KOPT-K1 (cell line): ENCODE results near the gene SDCBP2.

Experiments
- H3K27ac ChIP-seq: fragments of 200-600 bp; sonication (generic); 2 replicates; pipeline ENCODE4 v1.5.1; 2016; ENCODE audit warnings: antibody characterized with exemption, mild to moderate bottlenecking, low read depth, low read length; ENCODE audit not compliant: poor library complexity, severe bottlenecking
- H3K36me3 ChIP-seq: fragments of 200-600 bp; sonication (generic); 2 replicates; pipeline ENCODE4 v1.5.1; 2017; ENCODE audit warnings: antibody characterized with exemption, mild to moderate bottlenecking, low read length, moderate library complexity; ENCODE audit not compliant: insufficient read depth
- H3K9me3 ChIP-seq: fragments of 200-600 bp; sonication (generic); 2 replicates; pipeline ENCODE4 v1.5.1; 2017; ENCODE audit warnings: antibody characterized with exemption, low read length, mild to moderate bottlenecking; ENCODE audit not compliant: insufficient read depth, poor library complexity, severe bottlenecking

The SDCBP2 gene

DNA sequence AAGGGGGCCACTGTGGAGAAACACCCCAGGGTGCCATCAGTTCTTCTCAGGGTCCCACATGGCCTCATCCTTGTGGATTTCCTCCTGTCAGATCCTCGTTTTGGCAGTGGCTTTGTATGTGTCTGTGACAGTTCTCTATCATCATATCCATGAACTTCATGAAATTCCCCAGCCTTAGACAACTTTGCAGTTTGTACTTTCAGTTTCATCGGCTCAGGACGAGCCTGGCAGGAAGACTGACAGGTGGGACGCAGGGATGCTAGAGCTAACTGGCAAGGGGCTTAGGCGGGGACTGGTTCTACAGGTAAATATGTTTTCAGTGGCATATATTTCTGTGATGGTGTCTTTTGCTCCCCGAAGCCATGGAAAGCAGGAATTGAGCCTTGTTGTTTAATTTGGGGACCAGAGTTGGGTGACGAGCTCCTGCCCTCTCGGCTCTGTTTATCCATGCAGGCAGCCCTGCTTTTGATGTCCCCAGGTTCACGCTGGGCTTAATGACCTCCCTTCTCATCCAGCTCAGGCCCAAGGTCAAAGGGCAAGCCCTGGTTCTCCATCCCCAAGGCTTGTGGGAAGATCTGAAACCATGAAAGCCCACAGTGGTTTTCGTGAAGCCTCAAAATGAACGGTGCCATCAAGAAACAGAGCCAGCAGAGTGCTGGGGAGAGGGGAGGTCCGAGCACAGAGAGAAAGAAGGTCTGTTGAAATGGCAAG lies 11.2 kb downstream of the SDCBP2 start:
- no peak overlapping the region for H3K27ac ChIP-seq
- H3K36me3 ChIP-seq: no peaks in the 10 kb centered on the region

DNA sequence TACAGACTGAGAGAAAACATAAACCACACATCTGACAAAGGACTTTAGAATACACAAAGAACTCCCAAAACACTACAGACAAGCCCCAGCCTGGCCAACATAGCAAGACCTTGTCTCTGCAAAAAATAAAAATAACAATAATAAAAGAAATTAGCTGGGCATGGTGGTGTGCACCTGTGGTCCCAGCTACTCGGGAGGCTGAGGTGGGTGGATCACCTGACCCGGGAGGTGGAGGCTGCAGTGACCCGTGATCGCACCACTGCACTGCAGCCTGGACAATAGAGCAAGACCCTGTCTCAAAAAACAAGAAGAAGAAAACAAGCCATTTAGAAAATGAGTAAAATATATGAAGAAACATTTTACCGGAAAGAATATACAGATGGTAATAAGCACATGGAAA lies 13.1 kb downstream of the SDCBP2 start:
- Histone ChIP-seq H3K9me3 (no peaks in the 10 kb centered on the region), H3K27ac (no peak overlapping the region)

More for the DNA sequence above, 11.2 kb downstream of the SDCBP2 start:
- H3K9me3 ChIP-seq: no peaks in the 10 kb centered on the region

DNA sequence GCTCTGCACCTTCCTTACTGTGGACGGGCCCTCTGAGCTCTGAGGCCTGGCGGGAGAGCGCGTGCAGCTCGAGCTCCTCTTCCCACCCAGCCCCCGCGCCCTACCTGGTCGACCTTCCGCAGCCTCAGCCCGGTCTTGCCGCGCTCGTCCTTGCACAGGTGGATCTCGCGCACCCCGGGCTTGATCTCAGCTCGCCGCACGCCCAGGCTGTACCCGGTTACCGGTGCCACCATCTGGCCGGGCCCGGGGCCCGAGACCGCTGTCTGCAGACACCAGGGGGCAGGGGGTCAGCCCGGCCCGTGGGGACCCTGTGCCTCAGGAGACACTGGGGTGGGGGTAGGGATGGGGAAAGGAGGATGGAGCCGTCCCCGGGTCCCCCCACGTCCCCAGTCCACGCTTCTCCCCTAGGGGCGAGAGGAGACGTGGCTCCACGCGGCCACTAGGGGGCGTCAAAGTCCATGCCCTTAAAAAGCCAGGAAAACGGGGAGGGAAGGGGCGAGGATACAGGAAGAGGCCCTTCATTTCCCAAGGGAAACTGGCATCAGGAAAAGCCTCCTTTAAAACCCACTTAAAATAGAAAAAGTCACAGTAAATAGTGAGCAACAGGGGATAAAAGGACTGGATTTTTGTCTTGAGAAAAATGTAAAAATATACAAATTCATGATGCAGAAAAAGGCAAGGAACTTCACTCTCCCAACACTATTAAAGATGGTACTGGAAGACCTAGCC lies 15.5 kb downstream of the SDCBP2 start:
- Histone ChIP-seq H3K9me3 (no peaks in the 10 kb centered on the region), H3K27ac (no peak overlapping the region), H3K36me3 (no peaks in the 10 kb centered on the region)

More for the DNA sequence above, 13.1 kb downstream of the SDCBP2 start:
- no peaks in the 10 kb centered on the region for H3K36me3 ChIP-seq

DNA sequence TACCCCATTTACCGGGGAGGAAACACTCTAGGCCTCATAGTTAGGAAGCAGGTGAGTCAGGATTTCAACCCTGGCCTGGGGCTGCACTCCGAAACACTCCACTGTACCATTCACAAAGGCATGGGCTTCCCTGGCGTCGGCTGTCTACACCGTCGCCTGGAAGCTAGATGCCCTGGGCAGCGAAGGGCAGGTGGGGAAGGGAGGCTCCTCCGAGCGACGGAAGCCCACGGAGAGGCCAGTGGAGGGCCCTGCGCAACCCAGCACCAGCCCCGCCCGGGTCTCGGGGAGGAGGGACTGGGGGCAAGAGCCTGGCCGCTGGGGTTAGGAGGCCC lies 16.1 kb downstream of the SDCBP2 start:
- no peak overlapping the region for H3K27ac ChIP-seq
- no peaks in the 10 kb centered on the region for H3K9me3 ChIP-seq
- no peaks in the 10 kb centered on the region for H3K36me3 ChIP-seq

DNA sequence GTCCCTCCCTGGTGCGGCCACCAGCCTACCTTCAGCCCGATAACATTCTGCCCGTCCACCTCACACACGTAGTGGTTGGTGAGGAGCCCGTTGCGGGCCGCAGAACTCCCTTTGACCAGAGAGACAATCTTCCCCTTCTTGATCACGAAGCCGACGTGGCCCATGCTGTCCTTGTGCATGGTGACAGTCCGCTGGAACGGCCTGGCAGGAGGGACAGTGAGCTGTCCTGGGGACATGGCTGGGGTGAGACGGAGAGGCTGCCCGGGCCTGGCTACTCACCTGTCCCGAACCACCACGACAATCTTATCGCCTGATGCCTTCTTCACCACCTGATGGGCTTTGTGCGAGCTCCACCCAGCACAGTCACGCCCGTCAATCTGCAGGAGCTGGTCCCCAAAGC lies 16.6 kb downstream of the SDCBP2 start:
- Histone ChIP-seq H3K27ac (no peak overlapping the region), H3K9me3 (no peaks in the 10 kb centered on the region), H3K36me3 (no peaks in the 10 kb centered on the region)

DNA sequence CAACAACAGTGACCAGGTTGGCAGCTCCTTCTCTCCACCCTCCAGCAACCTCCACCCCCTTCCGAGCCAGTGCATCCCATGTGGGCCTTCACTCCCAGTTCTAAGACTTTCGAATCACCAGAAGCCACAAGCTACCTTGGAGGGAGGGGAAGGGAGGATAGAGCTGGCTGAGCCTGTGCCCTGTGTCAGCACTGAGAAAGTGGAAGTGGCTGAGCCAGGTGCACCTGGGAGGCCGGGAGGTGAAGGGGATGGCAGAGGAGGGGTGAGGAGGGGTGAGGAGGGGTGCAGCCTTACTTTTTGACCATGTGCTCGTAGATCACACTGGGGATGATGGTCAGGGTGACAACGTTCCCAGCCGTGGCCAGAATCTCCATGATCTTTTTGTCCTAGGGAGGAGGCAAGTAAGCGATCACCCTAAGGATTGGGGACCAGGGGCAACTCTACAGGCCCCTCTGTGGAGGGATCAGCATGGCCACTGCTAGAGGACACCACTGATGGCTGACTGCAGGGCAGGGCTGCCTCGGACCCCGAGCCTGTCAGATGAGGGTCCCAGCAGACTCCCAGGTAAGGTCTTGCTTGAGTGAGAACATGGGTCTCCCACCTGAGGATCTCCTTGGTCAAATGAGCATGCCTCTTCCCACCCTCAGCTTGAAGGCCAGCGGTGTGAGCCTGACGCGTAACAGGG lies 18.3 kb downstream of the SDCBP2 start:
- no peak overlapping the region for H3K27ac ChIP-seq
- no peaks in the 10 kb centered on the region for H3K36me3 ChIP-seq
- no peaks in the 10 kb centered on the region for H3K9me3 ChIP-seq

DNA sequence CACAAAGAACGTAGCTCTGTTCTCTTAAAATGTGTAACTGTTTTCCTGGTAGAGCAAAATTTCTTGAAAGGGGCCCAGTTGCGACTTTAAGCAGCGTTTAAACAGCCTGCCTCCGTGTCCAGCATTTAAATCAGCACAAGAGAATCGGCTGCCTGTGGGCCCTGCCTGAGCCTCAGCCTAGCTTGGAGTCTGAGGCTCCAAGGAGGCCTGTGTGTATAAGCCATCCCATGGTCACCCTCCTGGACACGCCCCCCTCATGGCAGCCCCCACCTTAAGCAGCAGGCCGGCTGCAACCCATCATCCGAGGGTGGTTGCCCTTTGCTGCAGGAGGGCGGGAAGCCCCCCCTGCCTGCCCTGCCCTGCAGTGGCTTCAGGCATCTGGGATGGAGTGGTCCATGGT lies 18.9 kb downstream of the SDCBP2 start:
- Histone ChIP-seq H3K27ac (no peak overlapping the region), H3K36me3 (no peaks in the 10 kb centered on the region), H3K9me3 (no peaks in the 10 kb centered on the region)

DNA sequence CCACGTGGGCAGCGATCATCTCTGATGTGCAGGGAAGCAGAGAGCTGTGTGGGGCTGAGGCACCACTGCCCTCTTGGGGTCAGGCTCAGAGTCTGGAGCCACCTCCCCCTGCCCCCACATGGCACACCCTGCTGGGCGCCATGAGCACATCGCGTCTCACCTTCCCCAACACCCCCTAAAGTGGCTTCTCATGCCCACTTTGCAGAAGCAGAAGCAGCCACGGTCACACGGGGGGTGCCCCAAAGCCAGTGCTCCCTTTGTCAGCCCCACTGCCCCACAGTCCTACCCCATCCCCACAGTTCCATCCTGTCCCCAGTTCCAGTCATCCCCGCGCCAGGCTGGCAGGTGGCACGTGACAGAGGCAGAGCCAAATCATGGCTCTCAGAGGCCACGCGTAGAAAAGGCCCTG lies 19.5 kb downstream of the SDCBP2 start:
- Histone ChIP-seq H3K36me3 (no peaks in the 10 kb centered on the region), H3K9me3 (no peaks in the 10 kb centered on the region), H3K27ac (no peak overlapping the region)

DNA sequence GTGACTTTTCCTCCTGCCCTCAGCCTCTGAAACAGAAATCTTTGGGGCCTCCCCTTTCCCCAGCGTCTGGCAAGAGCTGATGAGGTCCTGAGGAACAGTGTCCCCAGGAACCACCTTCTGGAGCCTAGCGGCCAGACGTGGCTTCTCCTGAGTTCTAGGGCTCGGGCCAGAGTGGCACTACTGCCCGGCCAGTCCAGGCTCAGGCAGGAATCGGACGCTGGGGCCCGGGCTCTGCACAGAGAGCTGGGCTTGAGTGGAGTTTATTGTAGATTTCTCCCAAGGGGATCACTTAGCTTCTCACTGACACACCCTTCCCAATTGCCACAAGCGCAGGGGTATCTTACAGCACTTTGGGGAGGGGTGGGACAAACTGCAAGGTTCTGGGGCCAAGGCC lies 20.2 kb downstream of the SDCBP2 start:
- Histone ChIP-seq H3K36me3 (no peaks in the 10 kb centered on the region), H3K27ac (no peak overlapping the region)

DNA sequence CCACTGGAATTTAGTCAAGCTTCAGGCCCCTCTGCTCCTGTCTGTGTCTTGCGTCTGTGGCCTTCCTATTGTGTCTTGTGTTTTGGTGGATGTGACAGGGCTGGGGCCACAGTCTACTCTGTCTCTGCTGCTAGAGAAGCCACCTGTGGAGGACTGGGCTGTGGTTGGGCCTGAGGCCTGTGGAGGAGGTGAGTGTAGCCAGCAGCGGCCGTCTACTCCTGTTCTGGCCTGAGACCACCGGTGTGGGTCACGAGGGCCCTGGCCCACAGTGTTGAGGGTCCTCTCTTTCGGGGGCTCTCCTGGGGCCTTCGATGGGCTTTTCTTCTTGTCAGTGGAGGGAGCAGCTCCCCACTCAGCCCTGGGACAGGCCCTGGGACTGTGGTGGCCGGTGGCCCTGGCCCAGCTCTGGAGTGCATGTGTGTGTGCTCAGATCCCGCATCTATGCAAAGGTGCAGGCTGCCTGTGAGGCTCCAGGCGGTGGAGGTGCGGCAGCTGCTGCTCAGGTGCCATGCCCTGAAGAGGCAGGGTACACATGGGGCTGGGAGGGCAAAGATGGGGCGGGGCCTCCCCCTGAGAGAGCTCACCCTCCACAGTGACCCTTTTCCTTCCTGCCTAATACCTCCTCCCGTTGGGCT lies 20.8 kb downstream of the SDCBP2 start:
- Histone ChIP-seq H3K9me3 (no peaks in the 10 kb centered on the region), H3K36me3 (no peaks in the 10 kb centered on the region), H3K27ac (no peak overlapping the region)

More for the DNA sequence above, 20.2 kb downstream of the SDCBP2 start:
- H3K9me3 ChIP-seq: no peaks in the 10 kb centered on the region

DNA sequence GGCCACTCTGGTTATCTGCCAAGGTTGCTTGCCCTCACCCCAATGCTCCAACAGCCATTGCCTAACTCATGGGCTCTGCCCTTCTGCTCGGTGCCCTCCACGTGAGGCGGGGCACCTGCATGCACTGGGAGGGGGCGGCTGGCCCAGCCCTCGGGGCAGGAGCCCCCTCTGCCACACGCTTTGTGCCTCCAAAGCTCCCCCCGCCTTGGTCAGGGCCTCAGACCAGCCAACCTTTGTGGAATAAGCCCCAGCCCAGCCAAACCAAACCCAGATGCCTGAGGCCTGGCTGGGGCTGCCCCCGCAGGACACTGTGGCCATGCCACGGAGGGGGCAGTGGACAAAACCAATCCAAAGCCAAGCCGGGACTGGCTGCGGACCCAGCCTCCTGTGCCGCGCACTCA lies 21.4 kb downstream of the SDCBP2 start:
- H3K36me3 ChIP-seq: no peaks in the 10 kb centered on the region
- H3K27ac ChIP-seq: no peak overlapping the region

DNA sequence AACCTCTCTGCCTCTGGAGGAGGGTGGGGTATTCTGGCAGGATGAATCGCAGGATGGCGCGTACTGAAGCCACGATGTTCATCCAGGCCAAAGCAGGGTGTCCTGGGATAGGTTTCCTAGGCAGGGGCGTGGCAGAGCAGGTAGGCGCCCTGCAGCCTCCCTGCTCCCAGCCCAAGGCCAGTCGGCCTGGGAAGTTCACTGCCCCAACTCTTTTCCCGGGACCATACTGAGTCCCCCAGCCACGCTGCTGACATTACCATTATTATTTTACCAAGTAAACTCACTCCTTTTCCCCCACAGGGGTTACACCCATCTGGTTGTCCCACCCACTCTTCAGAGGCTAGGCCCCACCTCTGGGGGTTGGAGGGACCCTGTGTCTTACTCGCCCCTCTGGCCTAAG lies 21.8 kb downstream of the SDCBP2 start:
- Histone ChIP-seq H3K36me3 (no peaks in the 10 kb centered on the region), H3K27ac (no peak overlapping the region), H3K9me3 (no peaks in the 10 kb centered on the region)

More for the DNA sequence above, 21.4 kb downstream of the SDCBP2 start:
- H3K9me3 ChIP-seq: no peaks in the 10 kb centered on the region

DNA sequence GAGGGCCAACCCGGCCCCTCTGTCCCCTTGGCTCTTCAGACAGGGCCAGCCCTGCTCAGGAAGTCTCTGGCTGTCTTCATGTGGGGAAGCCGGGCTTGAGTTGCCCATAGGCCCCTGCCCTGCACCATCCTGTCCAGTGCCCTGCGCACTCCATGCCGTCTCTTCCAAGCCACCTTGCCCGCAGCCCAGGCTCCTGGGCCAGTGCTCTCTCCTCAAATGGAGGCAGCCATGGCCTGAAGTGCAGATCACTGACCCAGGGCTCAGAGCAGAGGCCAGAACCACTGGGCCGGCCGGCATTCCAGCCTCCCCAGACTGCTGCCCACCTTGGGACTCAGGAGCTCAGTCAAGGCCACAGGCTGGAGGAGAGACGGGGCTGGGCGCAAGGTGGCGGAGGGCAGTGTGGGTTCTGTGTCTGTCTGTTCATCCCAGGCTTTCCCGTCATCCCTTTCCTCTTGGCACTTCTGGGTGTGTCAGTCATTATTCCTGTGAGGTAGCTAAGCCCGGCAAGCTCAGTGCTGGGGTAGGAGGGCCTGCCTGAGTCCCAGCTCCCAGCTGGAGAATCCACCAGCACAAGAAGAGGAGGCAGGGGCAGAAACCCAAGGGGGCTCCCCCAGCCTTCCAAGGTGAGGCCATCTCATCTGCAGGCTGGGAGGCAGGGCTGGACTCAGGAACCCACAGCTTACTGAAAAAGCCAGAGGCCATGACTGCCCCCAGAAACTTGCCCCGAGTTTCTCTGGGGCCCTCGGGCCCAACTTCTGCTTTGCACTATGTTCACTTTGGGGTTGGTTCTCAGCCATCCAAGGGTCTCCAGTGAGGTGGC lies 22.4 kb downstream of the SDCBP2 start:
- Histone ChIP-seq H3K9me3 (no peaks in the 10 kb centered on the region), H3K36me3 (no peaks in the 10 kb centered on the region), H3K27ac (no peak overlapping the region)

DNA sequence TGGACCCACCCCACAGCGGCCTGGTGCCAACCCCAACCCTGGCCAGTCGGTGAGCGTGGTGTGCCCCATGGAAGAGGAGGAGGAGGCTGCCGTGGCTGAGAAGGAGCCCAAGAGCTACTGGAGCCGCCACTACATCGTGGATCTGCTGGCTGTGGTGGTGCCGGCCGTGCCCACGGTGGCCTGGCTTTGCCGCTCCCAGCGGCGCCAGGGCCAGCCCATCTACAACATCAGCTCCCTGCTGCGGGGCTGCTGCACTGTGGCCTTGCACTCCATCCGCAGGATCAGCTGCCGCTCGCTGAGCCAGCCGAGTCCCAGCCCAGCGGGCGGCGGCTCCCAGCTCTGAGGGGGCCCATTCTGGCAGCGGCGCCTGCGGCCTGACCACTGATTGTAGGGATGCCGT lies 23.2 kb downstream of the SDCBP2 start:
- Histone ChIP-seq H3K9me3 (no peaks in the 10 kb centered on the region), H3K27ac (no peak overlapping the region), H3K36me3 (no peaks in the 10 kb centered on the region)
